Coronary artery (tissue), 2 donors: ENCODE results near the gene UPF2.
"Not testable (repeated sequence)": the region's sequence is repeated elsewhere in the genome, so short reads cannot be mapped to it uniquely, and the experiment has no call there.

Experiments used
- DNase-seq: peaks from one replicate; pipeline ENCODE4 v3.0.0-alpha.2; 2017; ENCODE audit warnings: low spot score
- H3K27ac ChIP-seq, 2 donors: fragments of 200-600 bp; sonication (generic); one replicate each; pipeline ENCODE4 v1.5.1; 2016 to 2019
- H3K4me3 ChIP-seq: fragments of 200-600 bp; sonication (generic); 2 replicates; pipeline ENCODE4 v1.5.1; 2016; ENCODE audit warnings: mild to moderate bottlenecking, moderate library complexity
- TF ChIP-seq, protein P1 (sequence below): fragments of 200-600 bp; sonication (generic); IDR thresholded peaks from one replicate; pipeline ENCODE4 v1.5.1; 2019; ENCODE audit warnings: antibody characterized with exemption

Gene UPF2

DNA sequence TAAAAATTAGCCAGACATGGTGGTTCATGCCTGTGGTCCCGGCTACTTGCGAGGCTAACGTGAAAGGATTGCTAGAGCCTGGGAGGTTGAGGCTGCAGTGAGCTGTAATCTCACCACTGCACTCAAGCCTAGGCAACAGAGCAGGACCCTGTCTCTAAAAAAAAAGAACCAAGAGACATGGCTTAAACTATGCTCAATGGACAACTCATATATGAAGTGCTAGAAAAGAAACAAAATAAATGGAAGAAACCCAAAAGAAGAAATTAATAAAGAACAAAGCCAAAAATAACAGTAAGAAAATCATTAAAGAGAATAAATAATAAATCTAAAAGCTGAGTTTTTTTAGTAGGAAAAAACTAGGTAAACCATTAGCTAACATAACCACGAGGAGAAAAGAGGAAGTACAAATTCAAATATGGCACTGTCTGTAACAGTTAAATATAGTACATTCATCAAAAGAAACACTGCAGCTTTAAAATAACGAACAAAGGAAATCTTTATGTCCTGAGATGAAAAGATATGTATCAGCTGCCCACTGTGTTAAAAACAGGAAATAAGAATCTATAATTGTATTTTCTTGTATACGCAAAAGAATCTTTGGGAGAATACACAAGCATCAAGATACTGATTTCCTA lies 48.7 kb downstream of the UPF2 start:
- Histone ChIP-seq H3K27ac (no peak overlapping the region), H3K4me3 (no peak overlapping the region)
- DNase-seq = no peak
- TF ChIP-seq, protein P1, sequence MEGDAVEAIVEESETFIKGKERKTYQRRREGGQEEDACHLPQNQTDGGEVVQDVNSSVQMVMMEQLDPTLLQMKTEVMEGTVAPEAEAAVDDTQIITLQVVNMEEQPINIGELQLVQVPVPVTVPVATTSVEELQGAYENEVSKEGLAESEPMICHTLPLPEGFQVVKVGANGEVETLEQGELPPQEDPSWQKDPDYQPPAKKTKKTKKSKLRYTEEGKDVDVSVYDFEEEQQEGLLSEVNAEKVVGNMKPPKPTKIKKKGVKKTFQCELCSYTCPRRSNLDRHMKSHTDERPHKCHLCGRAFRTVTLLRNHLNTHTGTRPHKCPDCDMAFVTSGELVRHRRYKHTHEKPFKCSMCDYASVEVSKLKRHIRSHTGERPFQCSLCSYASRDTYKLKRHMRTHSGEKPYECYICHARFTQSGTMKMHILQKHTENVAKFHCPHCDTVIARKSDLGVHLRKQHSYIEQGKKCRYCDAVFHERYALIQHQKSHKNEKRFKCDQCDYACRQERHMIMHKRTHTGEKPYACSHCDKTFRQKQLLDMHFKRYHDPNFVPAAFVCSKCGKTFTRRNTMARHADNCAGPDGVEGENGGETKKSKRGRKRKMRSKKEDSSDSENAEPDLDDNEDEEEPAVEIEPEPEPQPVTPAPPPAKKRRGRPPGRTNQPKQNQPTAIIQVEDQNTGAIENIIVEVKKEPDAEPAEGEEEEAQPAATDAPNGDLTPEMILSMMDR = no peak

DNA sequence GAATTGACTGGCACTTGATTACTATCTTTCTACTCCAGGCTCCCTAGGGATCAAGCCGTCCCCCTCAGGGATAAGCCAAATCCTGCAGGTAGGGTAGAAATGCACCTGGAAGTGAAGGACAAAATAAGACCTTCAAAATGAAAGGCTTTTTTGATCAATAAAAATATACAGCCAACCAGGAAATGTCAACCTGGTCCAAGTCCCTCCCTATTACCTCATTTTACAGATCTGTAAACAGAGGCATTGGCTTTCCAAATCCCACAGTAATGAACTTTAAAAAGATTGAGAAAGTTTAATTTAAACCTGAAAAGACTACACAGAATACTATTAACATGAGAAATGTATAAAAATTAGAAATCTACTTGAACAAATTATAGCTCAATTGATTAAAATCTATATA lies 53.7 kb downstream of the UPF2 start:
- TF ChIP-seq, protein P1 = no peak
- Histone ChIP-seq H3K4me3 (no peak overlapping the region), H3K27ac (no peak overlapping the region)
- no peak for DNase-seq

DNA sequence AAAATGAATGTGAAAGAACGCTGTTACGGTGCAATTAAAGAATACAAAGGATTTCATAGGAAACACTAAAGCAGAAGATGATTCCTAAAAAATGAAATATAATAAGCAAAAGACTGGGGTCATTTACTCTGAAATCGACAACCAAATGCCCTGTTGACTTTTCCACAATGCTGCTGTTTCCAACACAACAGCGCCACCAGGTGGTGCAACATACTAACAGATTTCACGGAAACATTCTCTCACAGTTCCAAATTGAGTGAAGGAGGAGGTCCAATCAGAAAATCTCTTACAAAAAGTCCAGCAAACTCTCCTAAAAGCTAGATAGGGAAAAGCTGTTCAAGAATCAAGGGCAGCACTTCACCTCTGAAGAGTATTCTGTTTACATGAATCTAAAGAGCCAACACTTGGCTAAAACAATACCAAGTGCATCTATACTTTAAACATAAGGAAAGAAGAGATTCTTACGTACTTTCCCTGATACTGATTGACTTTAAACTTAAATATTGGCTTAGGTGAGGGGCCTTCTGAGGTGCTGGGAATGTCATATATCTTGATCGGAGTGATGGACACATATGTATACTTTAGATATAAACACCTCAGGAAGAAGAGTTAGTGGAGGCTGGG lies 55.9 kb downstream of the UPF2 start:
- TF ChIP-seq, protein P1 = peak; percentile 62
- no peak overlapping the region for H3K4me3 ChIP-seq
- no peak for DNase-seq
- H3K27ac ChIP-seq = no peak overlapping the region

DNA sequence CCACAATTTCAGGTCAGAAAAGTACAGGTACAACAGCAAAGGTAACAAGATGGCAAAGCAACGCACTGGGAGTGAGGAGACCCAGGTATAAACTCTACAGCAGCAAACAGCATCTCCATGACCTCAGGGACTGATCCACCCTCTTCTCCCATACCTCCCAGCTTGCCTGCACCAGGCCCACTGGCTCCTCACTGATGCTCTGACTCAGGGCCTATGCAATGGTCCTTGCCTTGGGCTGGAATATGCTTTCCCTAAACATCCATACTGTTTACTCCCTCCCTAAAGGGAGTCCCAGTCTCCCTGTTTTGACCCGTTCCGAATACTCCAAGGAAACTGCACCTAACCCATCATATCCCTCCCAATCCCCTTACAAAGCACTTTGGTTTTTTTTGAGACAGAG lies 60.4 kb downstream of the UPF2 start:
- TF ChIP-seq, protein P1 = no peak

DNA sequence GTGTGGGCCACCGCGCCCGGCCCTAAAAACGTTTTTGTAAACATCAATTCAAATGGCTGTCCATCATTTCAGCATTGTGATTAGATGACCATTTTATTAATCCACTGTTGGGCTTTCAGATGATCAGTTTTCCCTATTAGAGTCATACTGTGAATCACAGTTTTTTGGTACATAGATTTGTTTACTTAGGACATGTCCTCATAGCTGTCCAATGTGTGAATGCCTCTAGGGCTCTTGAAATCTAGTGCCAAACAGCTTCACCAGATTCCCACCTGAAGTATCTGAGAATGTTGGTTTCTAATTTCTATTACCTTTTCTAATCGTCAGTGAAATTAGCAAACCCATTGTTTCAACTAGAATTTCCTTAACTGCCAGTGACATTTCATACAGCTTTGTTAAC lies 66.8 kb downstream of the UPF2 start:
- Histone ChIP-seq H3K27ac (no peak overlapping the region), H3K4me3 (no peak overlapping the region)
- TF ChIP-seq, protein P1 = no peak
- no peak for DNase-seq

More for the DNA sequence above, 60.4 kb downstream of the UPF2 start:
- Histone ChIP-seq H3K4me3 (no peak overlapping the region), H3K27ac (no peak overlapping the region)
- DNase-seq = no peak

DNA sequence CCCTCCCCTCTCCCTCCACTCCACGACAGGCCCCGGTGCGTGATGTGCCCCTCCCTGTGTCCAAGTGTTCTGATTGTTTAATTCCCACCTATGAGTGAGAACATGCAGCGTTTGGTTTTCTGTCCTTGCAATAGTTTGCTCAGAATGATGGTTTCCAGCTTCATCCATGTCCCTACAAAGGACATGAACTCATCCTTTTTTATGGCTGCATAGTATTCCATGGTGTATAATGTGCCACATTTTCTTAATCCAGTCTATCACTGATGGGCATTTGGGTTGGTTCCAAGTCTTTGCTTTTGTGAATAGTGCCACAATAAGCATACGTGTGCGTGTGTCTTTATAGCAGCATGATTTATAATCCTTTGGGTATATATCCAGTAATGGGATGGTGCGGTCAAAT lies 70.1 kb downstream of the UPF2 start:
- H3K4me3 ChIP-seq, DNase-seq, H3K27ac ChIP-seq: not testable (repeated sequence)

DNA sequence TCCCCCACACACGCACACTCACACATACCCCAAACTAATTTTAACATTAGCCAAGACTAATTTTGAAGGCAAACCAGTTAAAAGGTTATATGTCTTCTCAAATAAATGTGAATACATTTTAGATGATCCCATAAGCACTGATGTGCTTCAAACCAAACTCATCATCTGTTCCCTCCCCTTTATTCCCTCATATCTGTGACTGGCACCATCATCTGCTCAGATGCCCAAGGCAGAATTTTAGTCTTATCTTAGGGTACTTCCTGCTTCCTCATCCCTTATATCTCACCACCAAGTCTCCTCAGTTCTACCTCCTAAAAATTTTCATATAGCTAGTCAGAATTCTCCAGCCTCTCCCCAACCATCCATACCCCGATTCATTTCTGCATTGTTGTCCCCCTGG lies 80.4 kb downstream of the UPF2 start:
- TF ChIP-seq, protein P1 = no peak
- Histone ChIP-seq H3K4me3 (no peak overlapping the region), H3K27ac (no peak overlapping the region)
- DNase-seq = no peak
